GM12801 (cell line): ENCODE measurements around the gene TBX20.

Experiments
- CTCF ChIP-seq: IDR thresholded peaks from one replicate; pipeline ENCODE4 v1.5.1; 2011; ENCODE audit warnings: control low read depth; ENCODE audit not compliant: insufficient read length; ENCODE audit errors: extremely low read depth

The TBX20 gene

GRCh38 chr7:35272246-35272645 lies 18.3 kb upstream of the TBX20 start:
- TF ChIP-seq CTCF, result no peak

- no peak for TF ChIP-seq CTCF
Observed at GRCh38 chr7:35268953-35269352, 15.1 kb upstream of the TBX20 start.

GRCh38 chr7:35267411-35267810 lies 13.5 kb upstream of the TBX20 start:
- TF ChIP-seq CTCF, result no peak

GRCh38 chr7:35263396-35263795 lies 9.5 kb upstream of the TBX20 start:
- no peak for TF ChIP-seq CTCF

GRCh38 chr7:35261476-35262285 lies 7.8 kb upstream of the TBX20 start:
- TF ChIP-seq CTCF, result no peak

GRCh38 chr7:35261041-35261440 lies 7.1 kb upstream of the TBX20 start:
- TF ChIP-seq CTCF, result no peak

GRCh38 chr7:35260246-35260645 lies 6.3 kb upstream of the TBX20 start:
- TF ChIP-seq CTCF, result no peak
